Omental fat pad (tissue), 4 donors: Measurements from ENCODE around the gene S100PBP. TPM values are rescaled to one million over a fixed set of nuclear protein-coding genes. Genes with fewer than 3 reads are reported as not detected.

Experiments used
- ATAC-seq: fragments of 150-250 bp; one replicate; pipeline ENCODE4 v1.9.1; 2016; ENCODE audit warnings: mild to moderate bottlenecking, moderate library complexity; ENCODE audit not compliant: low FRiP score
- DNase-seq: peaks from one replicate; pipeline ENCODE4 v3.0.0-alpha.2; 2019; ENCODE audit warnings: low spot score
- CTCF ChIP-seq, 3 donors: fragments of 450-650 bp; IDR thresholded peaks; one replicate each; pipeline ENCODE4 v1.5.1; 2016 to 2017; ENCODE audit warnings: antibody characterized with exemption in 3 of 3, mild to moderate bottlenecking in 3 of 3, moderate library complexity in 2 of 3
- total RNA-seq, 4 donors: library from RNA; depleted of rRNA; stranded (reverse); fragments of >200 nt; gene quantifications; one replicate each; pipeline ENCODE4 v1.1.0, GENCODE V29; 2016

S100PBP gene
- total RNA-seq, 4 donors from 2014 or later, result 20.4 to 47.6 (median 28.4) TPM

GRCh38 chr1:32860566-32860965 lies 43.1 kb downstream of the S100PBP start:
- ATAC-seq (no peak), DNase-seq (no peak)
- TF ChIP-seq CTCF (IDR thresholded peaks at IDR 0.05), result no peak

- ATAC-seq (no peak), DNase-seq (no peak)
- no peak for TF ChIP-seq CTCF (IDR thresholded peaks at IDR 0.05)
Observed at GRCh38 chr1:32861904-32862695, 44.6 kb downstream of the S100PBP start.

GRCh38 chr1:32863218-32863880 lies 45.9 kb downstream of the S100PBP start:
- ATAC-seq, result no peak
- TF ChIP-seq CTCF (IDR thresholded peaks at IDR 0.05), result no peak
- DNase-seq, result no peak

GRCh38 chr1:32863881-32864245 lies 46.4 kb downstream of the S100PBP start:
- ATAC-seq (no peak), DNase-seq (no peak)
- no peak for TF ChIP-seq CTCF (IDR thresholded peaks at IDR 0.05)

GRCh38 chr1:32864375-32865019 lies 47.0 kb downstream of the S100PBP start:
- DNase-seq (no peak), ATAC-seq (no peak)
- TF ChIP-seq CTCF (IDR thresholded peaks at IDR 0.05), result no peak

GRCh38 chr1:32865639-32866405 lies 48.4 kb downstream of the S100PBP start:
- ATAC-seq (no peak), DNase-seq (no peak)
- TF ChIP-seq CTCF (IDR thresholded peaks at IDR 0.05), result no peak
